Spleen (tissue), 11 donors: ENCODE results near the gene BAHCC1. TPM values are rescaled to one million over a fixed set of nuclear protein-coding genes. Genes with fewer than 3 reads are reported as not detected.

Source experiments
- DNase-seq: peaks from one replicate; pipeline ENCODE4 v3.0.0-alpha.2; 2020
- H3K27ac ChIP-seq, 8 donors: fragments of 200-600 bp; sonication (generic) in 7 of 8; 1 replicate in 4 of 8; 2 replicates in 4 of 8; pipeline versions ENCODE4 v1.5.0 to v1.8.0; 2016 to 2021; ENCODE audit warnings: inconsistent platforms in 4 of 8, mild to moderate bottlenecking in 4 of 8, moderate library complexity in 1 of 8
- H3K27me3 ChIP-seq, 7 donors: fragments of 200-600 bp; sonication (generic) in 6 of 7; replicated peaks in 1 of 7; 1 replicate in 4 of 7; 2 replicates in 3 of 7; pipeline versions ENCODE4 v1.5.0 to v1.8.0; 2016 to 2021; ENCODE audit warnings: inconsistent platforms in 3 of 7, mild to moderate bottlenecking in 1 of 7
- H3K36me3 ChIP-seq, 6 donors: fragments of 200-600 bp; sonication (generic) in 5 of 6; 1 replicate in 4 of 6; 2 replicates in 2 of 6; pipeline versions ENCODE4 v1.5.0 to v1.8.0; 2016 to 2021; ENCODE audit warnings: inconsistent platforms in 2 of 6
- H3K4me1 ChIP-seq, 6 donors: fragments of 200-600 bp; sonication (generic) in 5 of 6; 1 replicate in 3 of 6; 2 replicates in 3 of 6; pipeline versions ENCODE4 v1.5.0 to v1.8.0; 2016 to 2021; ENCODE audit warnings: inconsistent platforms in 3 of 6
- H3K4me3 ChIP-seq, 8 donors: fragments of 200-600 bp; sonication (generic) in 7 of 8; 1 replicate in 4 of 8; 2 replicates in 4 of 8; pipeline versions ENCODE4 v1.5.0 to v1.8.0; 2016 to 2021; ENCODE audit warnings: inconsistent platforms in 4 of 8, mild to moderate bottlenecking in 4 of 8, moderate library complexity in 2 of 8
- H3K9me3 ChIP-seq, 8 donors: fragments of 200-600 bp; sonication (generic) in 7 of 8; 1 replicate in 4 of 8; 2 replicates in 4 of 8; pipeline versions ENCODE4 v1.5.0 to v1.8.0; 2016 to 2021; ENCODE audit warnings: inconsistent platforms in 4 of 8
- CTCF ChIP-seq, 11 experiments: fragments of 200-600 bp in 7 of 11; fragments of 450-650 bp in 4 of 11; sonication (generic) in 4 of 11; IDR thresholded peaks in 8 of 11; conservative IDR thresholded peaks in 3 of 11; 1 replicate in 7 of 11; 2 replicates in 4 of 11; pipeline versions ENCODE4 v1.4.0 to v1.8.0; 2016 to 2021; ENCODE audit warnings: antibody characterized with exemption in 11 of 11, inconsistent platforms in 4 of 11, mild to moderate bottlenecking in 1 of 11
- POLR2A ChIP-seq, 3 donors: fragments of 450-650 bp; IDR thresholded peaks; one replicate each; pipeline ENCODE4 v1.5.1; 2017; ENCODE audit warnings: antibody characterized with exemption in 3 of 3, mild to moderate bottlenecking in 1 of 3
- POLR2AphosphoS5 ChIP-seq, 3 donors: sonication (generic); formaldehyde crosslinking; IDR thresholded peaks; one replicate each; pipeline ENCODE4 v1.5.1; 2017; ENCODE audit warnings: antibody characterized with exemption in 3 of 3
- WGBS, 5 donors: extraction: QIAGEN DNeasy Blood & Tissue Kit in 3 of 5; methylation state at CpG; one replicate each; pipeline versions ENCODE4 v1.1.5 to v1.1.7; 2013 to 2018; 5-methylcytosine and 5-hydroxymethylcytosine counted together
- intact Hi-C: fragments of 100-400 bp; cut with DNase I; formaldehyde crosslinking; loops from one replicate; pipeline ENCODE4 v1.15.0; 2023; ENCODE audit warnings: low total_unique reads
- polyA plus RNA-seq, 3 donors: library from polyadenylated mRNA; stranded (reverse); fragments of 200-250 nt; gene quantifications; one replicate each; pipeline ENCODE4 v1.2.1, GENCODE V29; 2013
- total RNA-seq, 7 donors: library from RNA; depleted of rRNA in 3 of 7; stranded (reverse); fragments of >200 nt in 3 of 7; fragmentation: NEBNext Ultra II Directional in 4 of 7; extraction: Animal tissue kit (Norgen Biotek cat#: 25700) in 4 of 7; gene quantifications; one replicate each; pipeline versions ENCODE4 v1.1.0 to v1.2.1, GENCODE V29; 2016 to 2021
- donor health status: healthy with polysubstance abuse.
- donor health status: DM: no; HTN: no; CAD: no; lungs with moderate emphysema.
- donor health status: DM: no; HTN: no; CAD: no.
- donor health status: Bipolar disorder and iron deficiency.
- donor health status: healthy.
- donor health status: DM: no; HTN: no; CAD: no.
- donor health status: DM: yes; HTN: yes; CAD: no.

The BAHCC1 gene
- total and polyA plus RNA-seq, 10 donors, result 1.7 to 20.3 (median 12.4) TPM

- DNase-seq, result no peak
- H3K4me1 ChIP-seq, result peaks cover 43 to 93% (median 76%) of the 10 kb centered on the region in 6 donors
- H3K27me3 ChIP-seq, result peaks cover 4 to 98% (median 63%) of the 10 kb centered on the region in 7 donors
- H3K36me3 ChIP-seq, result no peaks in the 10 kb centered on the region
- no peaks in the 10 kb centered on the region for H3K9me3 ChIP-seq
- peak overlapping the region; percentile 68 to 95 (median 90) for H3K27ac ChIP-seq
- intact Hi-C loops, result no loop called here
- peak overlapping the region; percentile 48 to 79 (median 60) for H3K4me3 ChIP-seq
- WGBS, 5 donors, result 0 to 2% (median 1%) methylated on average over 12 to 95 of the region's 95 CpGs
- TF ChIP-seq POLR2AphosphoS5 (IDR thresholded peaks at IDR 0.05) (peak in 1 of 3 donors; percentile 53), POLR2A (IDR thresholded peaks at IDR 0.05) (no peak)
Measured at GRCh38 chr17:81399481-81400153, 4.4 kb downstream of the BAHCC1 start.

GRCh38 chr17:81400154-81400977 lies 5.1 kb downstream of the BAHCC1 start:
- H3K36me3 ChIP-seq, result no peaks in the 10 kb centered on the region
- 13 to 29% (median 20%) methylated on average over 45 to 67 of the region's 67 CpGs for WGBS, 5 donors
- H3K4me3 ChIP-seq, result peak overlapping the region; percentile 48 to 79 (median 60)
- H3K4me1 ChIP-seq, result peaks cover 36 to 93% (median 71%) of the 10 kb centered on the region in 6 donors
- H3K27ac ChIP-seq, result peak overlapping the region; percentile 68 to 95 (median 90)
- H3K27me3 ChIP-seq, result peaks cover 4 to 96% (median 55%) of the 10 kb centered on the region in 7 donors
- H3K9me3 ChIP-seq, result no peaks in the 10 kb centered on the region
- TF ChIP-seq POLR2A (IDR thresholded peaks at IDR 0.05) (no peak), POLR2AphosphoS5 (IDR thresholded peaks at IDR 0.05) (peak in 2 of 3 donors; percentile 53), CTCF (IDR thresholded peaks at IDR 0.05 in 8 of 11, conservative IDR thresholded peaks at IDR 0.05 in 3 of 11) (no peak)
- DNase-seq, result no peak
- intact Hi-C loops, result no loop called here

- no peak for TF ChIP-seq POLR2A (IDR thresholded peaks at IDR 0.05)
- H3K9me3 ChIP-seq, result no peaks in the 10 kb centered on the region
- peaks cover 31 to 93% (median 67%) of the 10 kb centered on the region in 6 donors for H3K4me1 ChIP-seq
- peak overlapping the region; percentile 66 to 95 (median 90) for H3K27ac ChIP-seq
- intact Hi-C loops, result no loop called here
- H3K4me3 ChIP-seq, result peak overlapping the region in 3 of 8 donors; percentile 63 to 79 (median 65)
- DNase-seq, result no peak
- H3K27me3 ChIP-seq, result peaks cover 4 to 96% (median 47%) of the 10 kb centered on the region in 7 donors
- 31 to 33% (median 32%) methylated on average over 18 to 20 of the region's 20 CpGs for WGBS, 5 donors
- no peaks in the 10 kb centered on the region for H3K36me3 ChIP-seq
Measured at GRCh38 chr17:81400996-81401722, 5.9 kb downstream of the BAHCC1 start.

- no peak for DNase-seq
- 24 to 31% (median 28%) methylated on average over 18 to 19 of the region's 19 CpGs for WGBS, 5 donors
- H3K4me3 ChIP-seq, result peak overlapping the region in 1 of 8 donors; percentile 7
Measured at GRCh38 chr17:81401723-81402529, 6.7 kb downstream of the BAHCC1 start.

More at GRCh38 chr17:81401723-81402529, 6.7 kb downstream of the BAHCC1 start:
- peaks cover 4 to 96% (median 39%) of the 10 kb centered on the region in 7 donors for H3K27me3 ChIP-seq
- intact Hi-C loops, result no loop called here
- H3K27ac ChIP-seq, result peak overlapping the region; percentile 38 to 95 (median 90)
- TF ChIP-seq POLR2AphosphoS5 (IDR thresholded peaks at IDR 0.05) (peak in 2 of 3 donors; percentile 13 to 31), POLR2A (IDR thresholded peaks at IDR 0.05) (no peak), CTCF (IDR thresholded peaks at IDR 0.05 in 8 of 11, conservative IDR thresholded peaks at IDR 0.05 in 3 of 11) (peak in 3 of 11 experiments; percentile 10 to 41 (median 17))
- no peaks in the 10 kb centered on the region for H3K9me3 ChIP-seq
- H3K4me1 ChIP-seq, result peaks cover 26 to 93% (median 63%) of the 10 kb centered on the region in 6 donors
- no peaks in the 10 kb centered on the region for H3K36me3 ChIP-seq
